ENCODE measurements around the gene KCNIP1.
"Not testable (repeated sequence)": the region's sequence is repeated elsewhere in the genome, so short reads cannot be mapped to it uniquely, and the experiment has no call there.

KCNIP1 gene

DNA sequence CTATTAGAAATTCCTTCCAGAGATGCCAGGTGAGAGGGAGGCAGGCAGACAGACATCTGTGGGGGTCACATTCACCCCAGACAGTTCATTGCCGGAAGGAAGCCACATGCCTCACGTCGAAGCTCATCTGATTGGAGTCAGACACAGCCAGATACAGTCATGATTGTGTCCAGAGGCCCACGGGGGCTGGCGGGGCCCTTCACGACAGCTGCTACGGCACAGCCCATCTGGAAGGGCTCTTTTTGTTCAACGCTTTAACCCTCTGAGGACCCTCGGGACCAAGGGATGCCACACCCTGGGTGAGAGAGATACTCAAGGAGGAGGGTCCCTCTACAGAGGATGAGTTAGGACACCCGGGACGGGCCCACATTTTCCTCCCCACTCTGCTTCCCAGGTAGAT is 247.8 kb downstream of the KCNIP1 start:
- no peak for DNase-seq (ENCODE audit: low read depth)

DNA sequence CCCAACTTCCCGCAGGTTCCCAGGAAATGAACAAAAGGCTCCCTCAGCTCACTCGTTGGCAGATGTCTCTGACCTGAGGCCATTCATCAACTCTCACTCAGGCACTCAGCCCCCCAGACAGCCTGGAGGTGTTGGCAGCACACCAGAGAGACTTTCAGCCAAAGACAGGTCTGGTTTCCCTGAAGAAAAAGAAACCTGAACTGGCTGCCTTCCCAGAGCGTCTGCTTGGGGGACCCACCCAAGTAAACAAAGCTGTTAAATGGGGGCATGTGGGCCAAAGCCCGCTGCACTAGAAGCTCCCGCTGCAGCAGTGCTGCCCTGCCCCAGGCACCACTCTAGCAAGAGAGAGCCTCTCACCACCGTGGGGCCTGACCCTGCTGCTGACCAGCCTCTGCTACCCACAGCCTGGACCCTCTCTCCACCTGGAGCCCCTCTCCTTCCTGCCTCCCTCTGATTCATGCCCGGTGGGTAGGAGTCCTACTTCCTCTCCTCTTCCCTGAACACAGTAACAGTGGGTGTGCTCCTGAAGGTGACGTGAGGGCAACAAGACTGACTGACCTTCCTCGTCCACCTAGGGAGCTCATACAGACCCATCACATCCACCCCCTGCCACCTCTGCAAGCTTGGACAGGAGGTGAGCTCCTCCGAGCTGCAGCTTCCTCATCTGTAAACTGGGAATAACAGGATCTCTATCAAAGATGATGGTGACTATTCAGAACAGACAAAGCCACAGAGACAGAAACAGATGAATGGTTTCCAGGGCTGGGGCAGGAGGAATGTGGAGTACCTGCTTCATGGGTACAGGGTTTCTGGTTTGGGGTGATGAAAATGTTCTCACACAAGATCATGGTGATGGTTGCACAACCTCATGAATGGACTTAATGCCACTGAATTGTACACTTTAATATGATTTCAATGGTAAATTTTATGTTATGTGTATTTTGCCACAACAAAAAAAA is 248.7 kb downstream of the KCNIP1 start:
- no peak for DNase-seq (ENCODE audit: low read depth)

GRCh38 chr5:170753311-170753710 is 249.5 kb downstream of the KCNIP1 start:
- DNase-seq (ENCODE audit: low read depth): no peak

GRCh38 chr5:170754508-170754907 is 250.7 kb downstream of the KCNIP1 start:
- DNase-seq (ENCODE audit: low read depth): not testable (repeated sequence)

GRCh38 chr5:170755679-170756456 is 252.0 kb downstream of the KCNIP1 start:
- DNase-seq (ENCODE audit: low read depth): no peak

DNA sequence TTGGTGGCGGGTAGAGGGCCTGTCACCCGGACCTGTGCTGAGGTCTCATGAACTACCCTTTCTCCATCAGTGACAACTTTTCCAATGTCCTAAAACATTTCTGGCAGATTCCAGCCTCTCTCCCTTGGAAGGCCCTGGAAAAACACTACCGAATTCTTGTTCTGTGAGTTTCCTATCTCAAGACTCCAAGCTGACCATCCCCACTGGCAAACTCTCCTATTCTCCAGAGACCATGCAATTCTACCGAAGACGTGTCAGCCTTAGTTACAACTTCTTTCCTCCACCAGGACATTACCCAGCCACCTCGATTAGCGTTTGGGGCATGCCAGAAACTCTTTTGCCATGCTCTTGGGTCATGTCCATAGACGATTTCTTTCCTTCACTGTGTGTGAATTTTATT is 252.9 kb downstream of the KCNIP1 start:
- no peak for DNase-seq (ENCODE audit: low read depth)

- no peak for DNase-seq (ENCODE audit: low read depth)
These were observed 253.4 kb downstream of the KCNIP1 start for GRCh38 chr5:170757182-170757601.

DNA sequence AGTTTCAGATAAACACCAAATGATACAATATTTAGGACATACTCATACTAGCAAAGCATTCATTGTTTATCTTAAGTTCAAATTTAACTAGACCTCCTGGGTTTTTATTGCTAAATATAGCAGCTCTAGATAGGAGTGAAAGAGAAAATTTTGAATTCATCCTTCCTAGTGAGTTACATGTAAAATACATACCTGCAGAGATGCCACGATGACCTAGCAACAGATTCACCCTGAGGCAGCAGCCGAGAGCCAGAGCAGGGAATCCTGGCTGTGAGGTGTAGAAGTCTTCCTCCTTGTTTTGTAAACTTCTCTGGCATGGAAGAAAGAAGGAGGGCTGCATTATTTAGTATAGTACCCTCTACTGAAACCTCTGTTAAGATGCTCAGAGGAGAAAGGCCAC is 253.8 kb downstream of the KCNIP1 start:
- DNase-seq (ENCODE audit: low read depth): no peak

- DNase-seq (ENCODE audit: low read depth): no peak
These were observed 254.7 kb downstream of the KCNIP1 start for GRCh38 chr5:170758481-170758880.

GRCh38 chr5:170760113-170760512 is 256.3 kb downstream of the KCNIP1 start:
- no peak for DNase-seq (ENCODE audit: low read depth)

GRCh38 chr5:170761048-170761707 is 257.4 kb downstream of the KCNIP1 start:
- no peak for DNase-seq (ENCODE audit: low read depth)

DNA sequence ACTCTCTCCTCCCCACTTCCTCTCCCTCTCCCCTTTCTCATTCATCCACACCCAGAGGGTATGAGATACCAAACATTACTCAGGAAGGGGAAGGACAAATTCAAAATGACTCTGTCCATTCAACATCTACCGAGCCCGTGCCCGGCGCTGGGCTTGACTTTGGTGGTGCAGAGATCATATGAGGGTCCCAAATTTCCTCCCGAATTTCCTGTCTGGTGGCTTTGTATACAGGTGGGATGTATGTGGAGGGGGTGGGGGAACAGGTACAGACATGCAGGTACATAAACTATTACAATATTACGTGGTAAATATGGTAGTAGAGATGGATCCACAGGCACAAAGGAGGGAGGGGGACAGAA is 257.9 kb downstream of the KCNIP1 start:
- no peak for DNase-seq (ENCODE audit: low read depth)

DNA sequence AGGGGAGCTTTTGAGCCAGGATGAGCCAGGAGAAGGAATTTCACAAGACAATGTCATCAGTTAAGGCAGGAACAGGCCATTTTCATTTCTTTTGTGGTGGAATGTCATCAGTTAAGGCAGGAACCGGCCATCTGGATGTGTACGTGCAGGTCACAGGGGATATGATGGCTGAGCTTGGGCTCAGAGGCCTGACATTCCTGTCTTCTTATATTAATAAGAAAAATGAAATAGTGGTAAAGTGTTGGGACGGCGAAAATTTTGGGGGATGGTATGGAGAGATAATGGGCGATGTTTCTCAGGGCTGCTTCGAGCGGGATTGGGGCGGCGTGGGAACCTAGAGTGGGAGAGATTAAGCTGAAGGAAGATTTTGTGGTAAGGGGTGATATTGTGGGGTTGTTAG is 258.5 kb downstream of the KCNIP1 start:
- DNase-seq (ENCODE audit: low read depth): not testable (repeated sequence)

DNA sequence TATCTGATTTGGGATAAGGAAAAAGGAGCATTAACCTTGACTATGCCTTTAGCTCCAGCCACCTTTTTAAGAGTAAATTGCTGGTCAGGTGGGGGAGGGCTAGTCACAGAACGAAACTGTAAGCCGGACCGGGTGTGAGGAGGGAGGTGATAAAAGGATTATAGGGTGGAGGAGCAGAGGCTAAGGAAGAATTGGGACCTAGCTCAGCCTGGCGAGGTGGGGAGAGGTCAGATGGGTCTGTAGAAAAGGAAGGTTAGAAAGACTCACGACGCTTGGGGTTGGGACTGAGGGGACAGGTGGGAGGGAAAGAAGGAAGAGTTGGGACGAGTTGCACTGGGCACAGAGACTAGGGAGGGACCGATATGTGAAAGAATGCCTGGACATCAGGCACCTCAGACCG is 262.0 kb downstream of the KCNIP1 start:
- DNase-seq (ENCODE audit: low read depth): not testable (repeated sequence)

DNA sequence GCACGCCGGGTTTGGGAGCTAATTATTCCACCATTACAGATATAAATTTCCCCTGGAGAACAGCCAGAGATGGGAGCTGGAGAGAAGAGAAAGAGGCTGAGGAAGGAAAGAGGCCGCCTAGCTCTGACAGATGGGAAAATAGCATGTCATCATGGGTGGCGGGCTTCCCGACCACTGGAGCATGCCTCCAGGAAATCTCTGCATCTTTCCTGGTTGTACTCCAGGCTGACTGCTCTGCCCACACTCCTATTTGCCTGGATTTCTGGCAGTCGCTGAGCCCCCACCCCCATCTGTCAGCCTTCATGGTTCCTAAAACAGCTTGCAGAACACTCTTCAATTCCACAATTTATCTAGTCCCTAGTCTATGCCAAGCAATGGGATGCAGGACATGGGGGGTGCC is 265.4 kb downstream of the KCNIP1 start:
- no peak for DNase-seq (ENCODE audit: low read depth)

DNA sequence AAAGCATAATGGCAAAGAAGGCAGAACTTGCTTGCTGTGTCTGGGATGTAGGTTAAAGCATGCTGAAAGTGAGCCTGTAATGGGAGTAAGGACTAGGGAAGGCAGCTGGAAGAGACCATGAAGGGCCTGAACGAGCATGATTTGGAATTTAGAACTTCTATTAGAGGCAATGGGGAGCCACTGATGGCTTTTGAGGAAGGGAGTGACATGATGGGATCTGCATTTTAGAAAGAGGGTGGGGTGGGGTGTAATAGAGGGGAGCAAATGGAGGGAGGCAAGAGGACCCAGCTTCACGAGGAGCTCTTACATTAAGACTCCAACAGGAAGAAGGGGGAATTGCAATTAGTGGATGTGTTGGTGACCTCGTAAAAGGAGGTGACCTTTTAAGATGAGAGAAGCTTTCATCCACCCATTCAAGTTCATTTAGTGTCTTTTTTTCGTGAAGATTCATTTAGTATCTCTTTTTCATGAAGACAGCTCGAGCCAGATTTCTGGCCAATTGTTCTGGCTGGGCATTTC is 266.1 kb downstream of the KCNIP1 start:
- DNase-seq (ENCODE audit: low read depth): no peak

- no peak for DNase-seq (ENCODE audit: low read depth)
These were observed 267.7 kb downstream of the KCNIP1 start for GRCh38 chr5:170771496-170771895.

DNA sequence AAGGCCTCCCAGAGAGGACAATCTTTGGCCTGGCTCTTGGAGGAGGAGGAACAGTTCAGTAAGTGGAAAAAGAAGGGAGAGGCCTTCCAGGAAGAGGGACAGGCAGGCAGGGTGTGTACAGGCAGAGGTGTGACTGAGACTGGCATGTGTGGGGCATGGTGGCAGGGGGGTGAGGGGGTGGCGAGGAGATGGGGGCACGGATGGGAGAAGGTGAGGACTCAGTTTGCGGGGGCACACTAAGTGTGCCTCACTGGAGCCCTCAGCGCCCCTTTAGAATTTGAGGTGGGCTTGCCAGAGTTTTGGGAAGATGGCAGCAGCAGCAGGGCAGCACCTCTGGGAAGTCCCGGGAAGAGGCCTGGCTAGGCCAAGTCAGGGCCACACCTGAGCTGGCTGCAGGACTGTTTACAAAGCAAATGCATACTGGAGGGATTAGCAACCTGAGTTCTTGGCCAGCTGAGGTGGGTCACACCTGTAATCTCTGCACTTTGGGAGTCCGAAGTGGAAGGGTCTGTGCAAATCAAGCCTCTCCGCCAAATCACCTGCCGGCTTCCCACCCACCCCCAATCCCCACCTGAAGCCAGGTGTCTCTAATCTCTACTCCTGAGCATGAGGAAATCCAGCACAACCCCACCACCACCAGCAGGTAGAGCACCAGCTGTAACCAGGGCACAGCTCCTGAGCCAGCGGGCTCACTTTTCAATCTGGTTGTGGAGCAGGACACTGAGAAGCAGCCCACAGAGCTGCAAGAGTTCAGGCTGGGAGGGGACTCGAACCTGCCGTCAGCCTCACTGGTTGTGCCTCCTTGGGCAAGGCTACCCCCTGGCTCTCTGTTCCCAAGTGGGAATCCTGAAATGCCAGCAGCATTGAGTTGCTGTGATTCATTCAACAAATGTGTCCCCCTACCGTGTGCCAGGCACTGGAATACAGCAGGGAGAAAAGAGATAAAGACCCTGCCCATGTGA is 269.5 kb downstream of the KCNIP1 start:
- DNase-seq (ENCODE audit: low read depth): no peak

DNA sequence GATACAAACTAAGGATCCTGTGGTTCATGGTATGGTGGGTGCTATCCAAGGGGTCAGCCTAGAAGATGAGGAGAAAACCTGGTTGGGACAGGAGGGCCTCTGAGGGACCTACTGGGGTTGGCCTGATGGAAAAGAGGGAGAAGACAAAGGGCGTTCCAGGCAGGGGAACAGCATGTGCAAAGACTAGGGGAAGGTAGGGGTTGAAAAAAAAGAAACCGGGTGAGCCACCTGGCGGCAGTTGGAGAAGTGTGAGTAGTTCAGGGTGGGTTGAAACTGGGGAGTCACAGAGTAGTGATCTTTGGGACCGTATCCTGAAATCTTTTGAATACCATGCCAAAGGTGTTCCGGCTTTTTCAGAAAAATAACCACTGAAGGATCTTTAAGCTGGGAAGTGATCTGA is 271.0 kb downstream of the KCNIP1 start:
- DNase-seq (ENCODE audit: low read depth): no peak

GRCh38 chr5:170781946-170782345 is 278.1 kb downstream of the KCNIP1 start:
- no peak for DNase-seq (ENCODE audit: low read depth)

DNA sequence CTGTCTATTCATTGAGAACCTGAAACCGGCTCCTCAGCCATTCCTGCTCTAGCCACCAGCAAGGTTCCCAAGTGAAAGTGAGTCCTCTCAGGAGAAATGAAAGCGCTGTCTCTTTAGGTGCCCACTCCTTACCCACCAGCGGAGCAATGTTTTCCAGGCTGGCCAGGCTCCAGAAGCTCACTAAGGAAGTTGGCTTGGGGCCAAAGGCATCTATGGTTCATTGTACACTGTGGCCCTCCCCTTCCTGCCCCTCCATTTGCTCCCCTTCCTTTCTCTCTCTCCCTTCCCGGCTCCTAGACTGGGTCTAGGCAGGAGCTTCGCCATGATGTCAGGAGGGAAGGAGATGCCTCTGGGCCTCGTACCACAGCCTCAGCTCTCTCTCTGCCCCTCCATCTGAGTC is 278.6 kb downstream of the KCNIP1 start:
- DNase-seq (ENCODE audit: low read depth): no peak

Measured in activated T-helper 1 cell treated with Interleukin-2 at 50 U/mL for 16 hours (primary cell).